Psoas muscle (tissue), 8 donors: ENCODE measurements around the gene EIF1. TPM values are rescaled to one million over a fixed set of nuclear protein-coding genes. Genes with fewer than 3 reads are reported as not detected.
A peak's percentile ranks its signal among the peaks of the same experiment; 100 is the strongest.
"Not testable (repeated sequence)": the region's sequence is repeated elsewhere in the genome, so short reads cannot be mapped to it uniquely, and the experiment has no call there.

Source experiments
- ATAC-seq, 4 donors: fragments of 200-7000 bp; cut with Tn5 transposase; one replicate each; pipeline ENCODE4 v1.9.1; 2020; ENCODE audit warnings: moderate library complexity in 3 of 4, mild to moderate bottlenecking in 2 of 4
- DNase-seq, 2 donors: peaks; one replicate each; pipeline ENCODE4 v3.0.0-alpha.2; 2020
- H3K27ac ChIP-seq: fragments of 200-600 bp; one replicate; pipeline ENCODE4 v1.8.0; 2022
- H3K27me3 ChIP-seq, 3 donors: fragments of 200-600 bp in 1 of 3; one replicate each; pipeline versions ENCODE4 v1.6.1 to v1.8.0; 2013 to 2022; ENCODE audit warnings: low read length in 2 of 3, mild to moderate bottlenecking in 2 of 3, moderate library complexity in 1 of 3; ENCODE audit not compliant: insufficient read depth in 3 of 3
- H3K36me3 ChIP-seq, 2 donors: fragments of 200-600 bp in 1 of 2; one replicate each; pipeline versions ENCODE4 v1.6.1 to v1.8.0; 2013 to 2022; ENCODE audit warnings: low read depth in 1 of 2, mild to moderate bottlenecking in 1 of 2, moderate library complexity in 1 of 2; ENCODE audit not compliant: insufficient read depth in 1 of 2
- H3K4me1 ChIP-seq: fragments of 200-600 bp; one replicate; pipeline ENCODE4 v1.8.0; 2022
- H3K4me3 ChIP-seq: fragments of 200-600 bp; one replicate; pipeline ENCODE4 v1.8.0; 2022; ENCODE audit warnings: mild to moderate bottlenecking
- H3K9me3 ChIP-seq: fragments of 200-600 bp; one replicate; pipeline ENCODE4 v1.8.0; 2022
- WGBS, 3 donors: extraction: QIAGEN DNeasy Blood & Tissue Kit; methylation state at CpG; one replicate each; pipeline versions ENCODE4 v1.1.6 to v1.1.7; 2013; 5-methylcytosine and 5-hydroxymethylcytosine counted together
- intact Hi-C, 2 donors: fragments of 100-400 bp; cut with DNase I; formaldehyde crosslinking; loops; one replicate each; pipeline versions ENCODE4 v1.11.0 to v1.14.2; 2022
- polyA plus RNA-seq, 3 donors: library from polyadenylated mRNA; stranded (reverse); fragments of 200-250 nt; gene quantifications; one replicate each; pipeline ENCODE4 v1.2.3, GENCODE V29; 2013
- total RNA-seq, 4 donors: library from RNA; stranded (reverse); fragmentation: NEBNext Ultra II Directional in 2 of 4; extraction: Animal tissue kit (Norgen Biotek cat#: 25700) in 2 of 4; gene quantifications; one replicate each; pipeline versions ENCODE4 v1.2.1 to v1.2.4, GENCODE V29; 2021 to 2023
- TF ChIP-seq, protein P1 (sequence below): fragments of 200-600 bp; IDR thresholded peaks from one replicate; pipeline ENCODE4 v1.8.0; 2022; ENCODE audit warnings: antibody characterized with exemption
- donor health status: healthy with polysubstance abuse.
- donor health status: DM: no; HTN: no; CAD: no; lungs with moderate emphysema.
- donor health status: Bipolar disorder and iron deficiency.
- donor health status: healthy.
- donor health status: DM: yes; HTN: yes; CAD: no.
- donor health status: DM: no; HTN: no; CAD: no.
- donor health status: DM: no; HTN: no; CAD: no.
- donor health status: DM: yes; HTN: yes; CAD: no.

The EIF1 gene
- total and polyA plus RNA-seq, 7 donors: 1,399 to 2,724 (median 1,788) TPM

DNA sequence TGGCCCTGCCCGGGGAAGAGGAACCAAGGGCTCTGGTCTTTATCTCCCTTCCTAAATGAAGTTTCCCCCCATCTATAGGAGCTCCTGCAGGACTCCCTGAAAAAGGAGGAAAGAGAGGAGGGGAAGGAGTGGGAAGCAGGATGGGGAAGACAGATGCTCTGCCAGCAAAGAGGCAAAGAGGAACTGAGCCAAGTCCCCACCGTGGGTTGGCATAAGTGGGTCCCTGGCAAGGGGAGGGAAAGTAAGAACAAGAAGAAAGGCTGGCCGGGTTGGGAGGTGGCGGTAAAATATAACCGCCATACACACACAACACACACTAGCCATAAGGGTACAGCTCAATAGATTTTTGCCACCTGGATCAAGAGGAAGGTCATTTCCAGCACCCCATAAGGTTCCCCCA, 6.1 kb upstream of the EIF1 start:
- 74 to 81% (median 78%) methylated on average over 5 of the region's 5 CpGs for WGBS, 3 donors
- intact Hi-C loops: no loop called here
- TF ChIP-seq, protein P1, sequence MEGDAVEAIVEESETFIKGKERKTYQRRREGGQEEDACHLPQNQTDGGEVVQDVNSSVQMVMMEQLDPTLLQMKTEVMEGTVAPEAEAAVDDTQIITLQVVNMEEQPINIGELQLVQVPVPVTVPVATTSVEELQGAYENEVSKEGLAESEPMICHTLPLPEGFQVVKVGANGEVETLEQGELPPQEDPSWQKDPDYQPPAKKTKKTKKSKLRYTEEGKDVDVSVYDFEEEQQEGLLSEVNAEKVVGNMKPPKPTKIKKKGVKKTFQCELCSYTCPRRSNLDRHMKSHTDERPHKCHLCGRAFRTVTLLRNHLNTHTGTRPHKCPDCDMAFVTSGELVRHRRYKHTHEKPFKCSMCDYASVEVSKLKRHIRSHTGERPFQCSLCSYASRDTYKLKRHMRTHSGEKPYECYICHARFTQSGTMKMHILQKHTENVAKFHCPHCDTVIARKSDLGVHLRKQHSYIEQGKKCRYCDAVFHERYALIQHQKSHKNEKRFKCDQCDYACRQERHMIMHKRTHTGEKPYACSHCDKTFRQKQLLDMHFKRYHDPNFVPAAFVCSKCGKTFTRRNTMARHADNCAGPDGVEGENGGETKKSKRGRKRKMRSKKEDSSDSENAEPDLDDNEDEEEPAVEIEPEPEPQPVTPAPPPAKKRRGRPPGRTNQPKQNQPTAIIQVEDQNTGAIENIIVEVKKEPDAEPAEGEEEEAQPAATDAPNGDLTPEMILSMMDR: no peak

DNA sequence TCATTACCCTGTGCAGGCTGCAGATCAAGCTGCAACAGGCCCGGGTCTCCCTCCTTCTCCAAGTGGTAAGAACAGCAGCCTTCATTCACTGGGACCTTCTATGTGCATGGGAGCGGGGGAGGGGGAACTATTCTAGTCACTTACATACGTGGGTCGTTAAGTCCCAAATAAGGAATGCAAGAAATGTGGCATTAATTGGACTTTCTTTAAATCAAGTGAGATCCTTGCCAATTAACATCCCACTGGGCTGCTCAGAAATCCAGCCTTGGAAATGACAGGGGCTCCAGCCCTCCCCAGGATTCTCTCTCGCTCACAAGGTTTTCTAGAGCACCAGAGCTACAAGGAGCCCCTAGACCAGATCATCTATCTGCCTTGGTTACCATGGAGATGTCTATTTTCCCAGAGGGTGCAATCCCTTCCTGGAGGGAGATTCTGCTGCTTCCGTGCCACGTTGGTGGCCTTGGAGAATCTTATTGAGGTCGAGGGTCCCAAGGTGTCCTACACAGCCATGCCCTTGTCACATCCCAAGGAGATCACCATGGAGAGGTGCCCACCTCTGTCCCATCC, 5.2 kb upstream of the EIF1 start:
- Histone ChIP-seq H3K4me1 (peaks cover 6% of the 10 kb centered on the region), H3K27me3 (no peaks in the 10 kb centered on the region), H3K36me3 (no peaks in the 10 kb centered on the region), H3K27ac (no peak overlapping the region), H3K9me3 (no peaks in the 10 kb centered on the region), H3K4me3 (no peak overlapping the region)
- TF ChIP-seq, protein P1: no peak
- WGBS, 3 donors: 59 to 73% (median 62%) methylated on average over 8 of the region's 8 CpGs
- ATAC-seq (no peak), DNase-seq (peak in 1 of 2 donors; percentile 10)
- intact Hi-C loops: no loop called here

More for the DNA sequence above, 6.1 kb upstream of the EIF1 start:
- no peaks in the 10 kb centered on the region for H3K9me3 ChIP-seq
- peaks cover 1% of the 10 kb centered on the region for H3K4me1 ChIP-seq
- H3K4me3 ChIP-seq: no peak overlapping the region
- no peaks in the 10 kb centered on the region for H3K27me3 ChIP-seq
- H3K36me3 ChIP-seq: no peaks in the 10 kb centered on the region
- ATAC-seq (no peak), DNase-seq (peak in 1 of 2 donors; percentile 14)
- no peak overlapping the region for H3K27ac ChIP-seq

DNA sequence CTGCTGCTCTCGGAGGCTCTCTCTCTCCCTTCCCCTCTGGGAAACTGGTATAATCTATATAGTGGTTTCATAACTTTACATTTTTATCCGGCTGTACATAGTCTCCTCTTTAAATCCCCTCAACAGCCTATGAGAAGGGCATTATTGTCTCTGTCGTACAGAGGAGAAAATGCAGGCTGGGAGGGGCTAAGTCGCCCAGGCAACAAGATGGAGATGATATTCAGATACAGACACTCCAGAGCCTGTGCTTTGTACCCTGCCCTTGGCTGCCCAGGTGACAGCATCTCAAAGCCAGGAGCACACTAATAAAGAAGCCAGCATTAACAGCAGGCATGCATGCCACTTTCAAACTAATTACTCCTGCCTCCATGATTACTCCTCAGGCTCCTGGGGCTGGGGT, 4.7 kb upstream of the EIF1 start:
- H3K4me1 ChIP-seq: peaks cover 6% of the 10 kb centered on the region
- no peaks in the 10 kb centered on the region for H3K27me3 ChIP-seq
- H3K4me3 ChIP-seq: no peak overlapping the region
- ATAC-seq (no peak), DNase-seq (peak in 1 of 2 donors; percentile 1)
- TF ChIP-seq, protein P1: no peak
- H3K36me3 ChIP-seq: no peaks in the 10 kb centered on the region
- 57 to 69% (median 61%) methylated on average over 4 of the region's 4 CpGs for WGBS, 3 donors
- intact Hi-C loops: no loop called here
- no peaks in the 10 kb centered on the region for H3K9me3 ChIP-seq
- H3K27ac ChIP-seq: no peak overlapping the region

DNA sequence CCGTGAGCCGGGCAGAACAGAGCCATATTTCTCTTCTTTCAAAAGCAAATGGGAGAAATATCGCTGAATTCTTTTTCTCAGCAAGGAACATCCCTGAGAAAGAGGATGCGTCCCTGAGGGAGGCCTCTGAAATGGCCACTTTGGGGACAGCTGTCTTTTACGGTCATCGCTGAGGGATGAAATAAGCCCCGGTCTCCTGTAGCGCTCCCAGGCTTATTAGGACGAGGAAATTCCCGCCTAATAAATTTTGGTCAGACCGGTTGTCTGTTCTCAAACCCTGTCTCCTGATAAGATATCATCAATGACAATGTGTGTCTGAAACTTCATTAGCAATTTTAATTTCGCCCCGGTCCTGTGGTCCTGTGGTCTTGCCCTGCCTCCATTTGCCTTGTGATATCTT, 2.9 kb upstream of the EIF1 start:
- ATAC-seq, H3K27ac ChIP-seq, intact Hi-C loops, DNase-seq, H3K4me3 ChIP-seq, H3K27me3 ChIP-seq, H3K9me3 ChIP-seq: not testable (repeated sequence)
- peaks cover 14% of the 10 kb centered on the region for H3K4me1 ChIP-seq
- WGBS, 3 donors: 85 to 89% (median 86%) methylated on average over 13 of the region's 13 CpGs
- peaks cover 6 to 14% of the 10 kb centered on the region in 2 donors for H3K36me3 ChIP-seq

DNA sequence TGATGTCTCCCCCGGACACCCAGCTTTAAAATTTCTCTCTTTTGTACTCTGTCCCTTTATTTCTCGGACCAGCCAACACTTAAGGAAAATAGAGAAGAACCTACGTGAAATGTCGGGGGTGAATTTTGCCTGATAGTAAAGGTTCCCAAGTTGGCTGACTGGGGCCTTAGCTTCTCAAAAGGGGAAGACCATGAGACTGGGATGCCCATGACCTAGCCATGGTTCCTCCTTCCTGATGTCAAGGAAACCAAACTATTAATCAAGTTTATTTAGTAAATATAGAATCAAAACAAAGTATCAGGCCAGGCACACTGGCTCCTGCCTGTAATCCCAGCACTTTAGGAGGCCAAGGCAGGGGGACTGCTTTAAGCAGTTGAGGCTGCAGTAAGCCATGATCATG, 2.4 kb upstream of the EIF1 start:
- H3K4me1 ChIP-seq: peaks cover 19% of the 10 kb centered on the region
- no peak overlapping the region for H3K4me3 ChIP-seq
- intact Hi-C loops: no loop called here
- no peaks in the 10 kb centered on the region for H3K9me3 ChIP-seq
- ATAC-seq: no peak
- no peak overlapping the region for H3K27ac ChIP-seq
- 89 to 93% (median 92%) methylated on average over 4 of the region's 4 CpGs for WGBS, 3 donors
- TF ChIP-seq, protein P1: no peak
- DNase-seq: no peak
- H3K36me3 ChIP-seq: peaks cover 12 to 19% of the 10 kb centered on the region in 2 donors
- no peaks in the 10 kb centered on the region for H3K27me3 ChIP-seq
